Hematopoietic multipotent progenitor cell treated with erythropoietin and hydrocortisone succinate and interleukin-3 and kit ligand, for 4 days (in vitro differentiated cells): ENCODE results near the gene GGT5.
"Not testable (repeated sequence)": the region's sequence is repeated elsewhere in the genome, so short reads cannot be mapped to it uniquely, and the experiment has no call there.

Source experiments
- DNase-seq: peaks from one replicate; pipeline ENCODE4 v3.0.0-alpha.2; 2015

The GGT5 gene, protein sequence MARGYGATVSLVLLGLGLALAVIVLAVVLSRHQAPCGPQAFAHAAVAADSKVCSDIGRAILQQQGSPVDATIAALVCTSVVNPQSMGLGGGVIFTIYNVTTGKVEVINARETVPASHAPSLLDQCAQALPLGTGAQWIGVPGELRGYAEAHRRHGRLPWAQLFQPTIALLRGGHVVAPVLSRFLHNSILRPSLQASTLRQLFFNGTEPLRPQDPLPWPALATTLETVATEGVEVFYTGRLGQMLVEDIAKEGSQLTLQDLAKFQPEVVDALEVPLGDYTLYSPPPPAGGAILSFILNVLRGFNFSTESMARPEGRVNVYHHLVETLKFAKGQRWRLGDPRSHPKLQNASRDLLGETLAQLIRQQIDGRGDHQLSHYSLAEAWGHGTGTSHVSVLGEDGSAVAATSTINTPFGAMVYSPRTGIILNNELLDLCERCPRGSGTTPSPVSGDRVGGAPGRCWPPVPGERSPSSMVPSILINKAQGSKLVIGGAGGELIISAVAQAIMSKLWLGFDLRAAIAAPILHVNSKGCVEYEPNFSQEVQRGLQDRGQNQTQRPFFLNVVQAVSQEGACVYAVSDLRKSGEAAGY

DNA sequence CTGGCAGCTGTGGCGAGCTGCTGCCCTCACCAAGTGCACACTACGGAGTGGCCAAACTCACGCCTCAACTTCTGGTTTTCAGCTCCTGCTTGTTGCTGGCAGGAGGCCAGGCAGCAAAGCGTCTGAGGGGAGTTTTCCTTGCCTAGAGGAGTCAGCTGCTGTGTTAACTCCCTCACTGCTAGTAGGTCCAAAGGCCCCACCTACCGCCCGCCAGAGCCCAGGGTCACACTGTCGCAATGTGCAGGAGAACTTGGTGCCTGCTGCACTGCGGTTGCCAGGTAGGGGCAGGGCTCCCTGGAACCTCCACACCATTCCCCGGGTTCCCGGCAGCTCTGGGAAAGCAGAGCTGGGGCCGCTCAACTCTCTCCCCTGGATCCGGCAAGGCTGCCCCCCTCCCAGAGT, at the start of gene GGT5:
GGT5 (minus strand) TSS at position 53 of the 402 bp plus-strand sequence. CDS start 357 bp downstream, outside the sequence.
- DNase-seq, result peak; percentile 46

DNA sequence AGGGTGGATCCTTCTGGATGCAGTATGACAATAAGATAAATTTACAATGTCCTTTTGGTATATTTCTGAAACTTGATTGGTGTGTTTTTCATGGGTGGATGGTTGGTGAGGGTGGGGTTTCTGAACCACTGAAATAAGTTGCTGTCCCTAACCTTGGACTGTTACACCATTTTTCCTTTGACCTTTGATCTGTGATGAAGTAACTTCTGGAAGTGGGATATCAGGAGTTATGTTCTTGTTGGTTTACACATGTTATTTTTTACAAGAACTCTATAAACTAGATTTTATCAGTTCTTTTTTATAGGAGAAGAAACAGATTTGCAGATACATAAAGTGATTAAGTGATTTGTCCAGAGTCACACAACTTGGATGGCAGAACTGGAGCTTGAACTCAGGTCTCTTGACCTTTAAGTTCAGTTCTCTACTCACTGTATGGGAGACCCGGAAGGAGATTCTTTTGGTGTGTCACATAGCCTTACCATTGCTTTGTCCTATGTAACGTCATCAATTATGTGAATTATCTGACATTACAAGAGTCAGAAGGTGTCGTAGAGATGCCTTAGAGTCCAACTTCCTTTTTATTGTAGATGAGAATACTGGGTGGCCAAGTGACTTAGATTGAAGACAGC, 47.4 kb upstream of the GGT5 start:
- not testable (repeated sequence) for DNase-seq

DNA sequence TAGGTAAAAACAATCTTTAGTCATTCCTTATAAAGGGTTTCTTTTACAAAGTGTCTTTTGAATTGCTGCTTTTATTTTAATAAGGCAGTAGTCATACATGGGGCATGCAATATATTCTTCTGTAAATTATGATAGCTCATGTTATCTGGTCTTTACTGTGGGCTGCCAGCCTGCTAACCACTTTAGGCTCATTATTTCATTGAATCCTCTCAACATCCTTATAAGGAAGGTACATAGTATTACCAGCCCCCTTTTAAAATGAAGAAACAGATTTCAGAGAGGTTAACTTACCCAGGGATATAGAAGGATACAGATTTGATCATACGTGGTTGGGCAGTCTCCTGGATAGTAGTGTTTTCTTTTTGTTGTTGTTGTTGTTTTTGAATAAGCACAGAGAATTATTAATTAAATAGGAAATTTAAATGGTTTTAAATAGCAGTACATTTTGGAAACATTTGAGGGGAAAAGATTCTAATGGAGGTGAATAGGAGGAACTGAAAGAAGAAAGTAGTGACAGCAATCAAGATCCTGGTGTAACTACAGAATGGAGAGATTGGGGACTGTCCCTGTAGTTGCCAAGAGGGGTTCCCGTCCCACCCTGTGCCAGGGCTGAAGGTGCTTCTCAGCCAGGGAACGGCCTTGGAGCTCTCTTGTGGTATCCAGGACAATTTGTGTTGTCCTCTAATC, 46.8 kb upstream of the GGT5 start:
- DNase-seq, result peak; percentile 52

DNA sequence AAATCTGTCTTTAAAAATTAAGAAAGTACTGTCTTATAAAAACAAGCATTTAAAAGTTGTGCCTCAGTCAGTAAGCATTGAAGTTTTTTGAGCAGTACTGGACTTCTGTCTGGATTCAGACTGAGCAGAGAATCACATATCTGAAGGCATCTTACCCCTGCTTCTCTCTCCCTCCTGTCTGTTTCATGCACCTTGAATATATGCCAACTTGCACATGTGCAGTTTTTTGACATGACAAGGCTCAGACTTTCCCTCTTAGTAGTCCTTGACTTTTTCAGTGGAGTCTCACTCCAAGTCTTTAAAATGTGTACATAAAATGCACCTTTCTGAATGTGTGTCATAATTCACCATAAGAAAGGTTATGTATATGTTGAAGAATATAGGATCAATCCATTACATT, 45.6 kb upstream of the GGT5 start:
- DNase-seq, result no peak

DNA sequence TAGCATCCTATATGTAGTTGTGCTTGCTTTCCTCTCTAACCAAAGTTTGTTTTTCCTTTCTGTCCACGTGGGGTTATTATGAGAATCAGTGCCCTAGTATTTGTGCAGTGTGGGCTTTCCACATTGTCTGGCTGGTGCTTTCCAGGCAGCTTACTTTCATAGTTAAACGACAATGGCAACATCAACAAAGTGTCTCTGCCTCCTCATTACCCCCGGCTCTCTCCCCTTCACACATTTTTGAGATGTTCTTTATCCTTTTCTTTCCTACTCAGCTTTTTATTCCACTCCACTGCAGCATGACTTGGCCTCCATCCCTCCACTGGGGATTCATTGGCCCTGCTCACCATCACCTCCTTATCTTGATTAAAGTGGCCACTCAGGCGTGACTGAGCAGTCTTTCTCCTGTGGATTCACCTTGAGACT, 44.9 kb upstream of the GGT5 start:
- DNase-seq, result no peak

DNA sequence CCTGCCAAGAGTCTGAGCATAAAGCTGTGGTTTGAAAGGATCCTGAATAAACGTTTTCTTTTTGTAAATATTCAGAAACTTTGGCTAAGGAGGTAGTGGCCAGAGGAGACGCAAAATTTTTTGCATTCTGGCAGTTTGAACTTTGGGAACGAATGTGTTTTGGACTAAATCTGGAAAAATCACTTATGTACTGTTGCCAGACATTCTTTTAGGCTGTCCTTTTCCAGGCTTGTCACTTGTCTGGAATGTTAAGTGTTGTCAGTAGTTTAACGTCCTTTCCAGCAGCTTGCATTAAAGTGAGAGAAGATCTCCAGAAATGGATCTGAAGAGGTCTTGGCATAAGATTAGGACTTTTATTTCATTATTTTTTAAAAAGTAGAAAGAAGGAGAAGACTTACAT, 44.2 kb upstream of the GGT5 start:
- no peak for DNase-seq

DNA sequence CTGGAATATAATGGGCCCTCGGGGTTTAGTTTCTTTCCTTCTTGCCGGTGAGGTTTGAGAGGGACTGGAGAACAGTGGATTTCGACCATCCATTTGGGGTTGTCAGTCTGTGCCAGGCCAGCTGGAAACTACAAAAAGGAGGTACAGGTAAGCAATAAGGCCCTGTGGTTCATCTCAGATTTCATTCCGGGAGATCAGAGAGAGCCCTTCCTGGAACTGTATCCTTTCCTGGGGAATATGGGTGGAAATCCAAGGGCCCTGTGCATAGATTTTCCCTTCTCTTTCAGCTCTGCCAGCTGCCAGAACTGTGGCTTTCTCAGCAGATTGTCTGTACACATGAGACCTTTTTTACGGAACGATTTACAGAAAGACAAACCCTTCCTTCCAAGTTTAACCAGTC, 42.9 kb upstream of the GGT5 start:
- not testable (repeated sequence) for DNase-seq

DNA sequence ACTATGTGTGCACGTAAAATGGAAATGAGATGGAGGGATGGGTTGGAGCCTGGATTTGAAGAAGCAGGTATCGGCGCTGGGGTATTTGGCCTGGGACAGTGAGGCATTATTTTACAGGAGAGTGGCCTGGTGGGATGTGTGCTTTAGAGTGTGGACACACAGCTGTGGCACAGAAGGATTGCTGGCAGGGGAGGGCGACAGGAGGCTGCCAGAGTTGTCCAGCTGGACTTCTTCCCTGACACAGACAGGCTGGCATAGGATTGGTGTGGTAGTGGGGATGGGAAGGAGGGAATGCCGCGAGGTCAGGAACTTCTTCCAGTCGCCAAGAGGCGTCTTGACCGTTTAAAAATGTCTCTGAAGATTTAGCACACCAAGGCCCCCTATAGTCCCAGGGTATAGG, 42.3 kb upstream of the GGT5 start:
- not testable (repeated sequence) for DNase-seq

DNA sequence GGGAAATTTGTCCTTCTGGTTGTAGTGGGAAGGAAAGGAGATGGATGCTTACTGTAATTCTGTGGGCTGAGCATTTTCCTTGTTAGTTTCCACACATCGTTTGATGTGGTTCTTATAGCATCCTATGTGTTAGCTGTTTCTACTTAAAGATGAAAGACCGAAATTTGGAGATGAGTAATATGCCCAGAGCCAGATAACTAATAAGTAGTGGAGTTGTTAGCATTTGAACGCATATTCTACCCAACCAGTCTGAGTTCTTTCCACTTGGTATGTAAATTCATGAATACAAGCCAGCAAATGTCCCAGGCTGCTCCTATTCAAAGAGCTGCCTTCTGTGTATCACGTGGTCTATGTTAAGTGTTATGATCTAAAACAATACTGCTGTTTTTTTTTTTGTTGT, 40.4 kb upstream of the GGT5 start:
- DNase-seq, result no peak

DNA sequence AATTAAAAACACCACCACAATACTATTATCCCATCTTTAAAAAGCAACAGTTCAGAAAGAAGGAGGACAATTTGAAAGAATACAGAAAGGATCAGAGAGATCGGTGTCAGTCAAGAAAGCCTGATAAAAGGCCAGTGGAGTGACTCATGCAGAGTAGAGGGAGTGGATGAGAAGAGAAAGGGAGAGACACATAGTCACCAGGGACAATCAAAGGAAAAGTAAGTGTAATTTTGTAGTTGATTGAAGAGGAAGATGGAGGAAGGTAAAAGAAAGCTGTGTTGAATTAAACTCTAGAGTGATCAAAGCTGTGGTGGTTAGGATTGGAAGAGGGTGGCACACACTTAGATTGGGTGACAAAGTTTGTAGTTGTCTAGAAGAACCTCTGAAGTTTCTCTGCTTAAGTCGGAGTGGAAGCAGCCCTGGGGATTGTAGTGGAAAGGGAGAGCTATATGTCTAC, 39.9 kb upstream of the GGT5 start:
- DNase-seq, result peak; percentile 44

DNA sequence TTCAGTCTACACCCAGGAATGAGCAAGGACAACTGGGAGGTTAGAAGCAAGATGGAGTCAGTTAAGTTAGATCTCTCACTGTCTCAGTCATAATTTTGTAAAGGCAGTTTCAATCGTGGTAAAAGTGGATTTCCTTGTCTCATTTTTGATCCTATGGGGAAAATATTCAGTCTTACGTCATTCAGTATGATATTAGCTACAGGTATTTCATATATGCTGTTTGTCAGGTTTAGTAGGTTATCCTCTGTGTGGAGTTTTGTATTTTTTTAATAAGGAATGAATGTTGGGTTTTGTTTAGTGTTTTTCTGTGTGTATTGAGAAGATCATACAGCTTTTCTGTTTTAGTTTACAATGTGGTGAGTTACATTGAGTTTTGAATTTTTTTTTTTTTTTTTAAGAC, 37.5 kb upstream of the GGT5 start:
- DNase-seq, result no peak

DNA sequence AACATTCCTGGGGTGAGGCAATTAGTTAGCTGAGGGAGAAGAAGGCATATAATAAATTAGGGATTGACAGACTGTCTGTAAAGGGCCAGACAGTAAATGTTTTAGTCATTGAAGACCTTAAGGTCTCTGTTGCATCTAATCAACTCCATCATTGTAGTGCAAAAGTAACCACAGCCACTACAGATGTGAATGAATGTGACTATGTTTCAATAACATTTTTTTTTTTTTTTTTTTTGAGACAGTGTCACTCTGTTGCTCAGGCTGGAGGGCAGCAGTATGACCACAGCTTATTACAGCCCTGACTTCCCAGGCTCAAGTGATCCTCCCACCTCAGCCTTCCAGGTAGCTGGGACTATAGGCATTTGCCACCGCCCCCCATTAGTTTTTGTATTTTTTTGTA, 35.5 kb upstream of the GGT5 start:
- not testable (repeated sequence) for DNase-seq

DNA sequence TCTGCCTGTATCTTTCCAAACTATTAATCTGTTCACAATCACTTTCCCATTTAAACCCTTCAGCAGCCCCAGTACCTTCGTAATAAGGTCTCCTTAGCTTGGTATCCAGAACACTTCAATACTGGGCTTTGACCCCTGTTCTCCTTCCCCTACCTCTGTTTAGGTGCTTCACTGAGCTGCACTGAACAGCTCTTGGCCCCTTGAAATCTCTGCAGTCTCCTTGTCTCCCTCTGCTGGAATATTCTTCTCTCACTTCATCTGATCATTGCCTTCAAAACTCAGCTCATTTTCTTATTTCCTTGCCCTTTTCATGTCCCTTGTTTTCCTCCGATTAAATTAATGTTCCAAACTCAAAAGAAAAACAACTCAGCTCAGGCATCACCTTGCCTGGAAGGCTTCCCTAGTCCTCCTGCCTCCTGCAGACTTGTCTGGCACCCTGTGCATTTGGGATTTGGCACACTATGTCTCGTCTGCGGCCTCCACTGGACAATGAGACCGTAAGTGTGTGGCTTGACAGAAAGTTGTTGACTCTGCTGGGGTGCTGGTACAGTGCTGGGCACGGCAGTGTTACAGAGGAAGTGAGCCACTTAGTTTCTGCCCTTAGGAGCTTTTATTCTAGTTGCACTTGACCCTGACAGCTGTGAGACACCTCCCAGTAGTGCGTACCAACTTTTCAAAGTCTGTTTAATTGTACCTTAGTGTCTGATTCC, 30.0 kb upstream of the GGT5 start:
- not testable (repeated sequence) for DNase-seq

DNA sequence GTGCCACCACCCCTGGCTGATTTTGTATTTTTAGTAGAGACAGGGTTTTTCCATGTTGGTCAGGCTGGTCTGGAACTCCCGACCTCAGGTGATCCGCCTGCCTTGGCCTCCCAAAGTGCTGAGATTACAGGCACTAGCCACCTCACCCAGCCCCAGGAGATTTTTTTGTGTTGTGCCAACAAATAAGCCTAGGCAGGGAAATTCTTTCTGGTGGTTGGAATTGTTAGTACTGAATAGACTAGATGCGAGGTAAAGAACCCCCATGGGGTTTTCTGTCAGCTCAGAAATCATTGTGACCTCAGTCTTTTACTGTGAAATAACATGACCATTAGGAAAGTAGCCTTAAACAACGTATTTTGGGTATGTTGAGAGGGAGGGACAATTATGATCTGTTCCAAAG, 29.0 kb upstream of the GGT5 start:
- DNase-seq, result not testable (repeated sequence)

DNA sequence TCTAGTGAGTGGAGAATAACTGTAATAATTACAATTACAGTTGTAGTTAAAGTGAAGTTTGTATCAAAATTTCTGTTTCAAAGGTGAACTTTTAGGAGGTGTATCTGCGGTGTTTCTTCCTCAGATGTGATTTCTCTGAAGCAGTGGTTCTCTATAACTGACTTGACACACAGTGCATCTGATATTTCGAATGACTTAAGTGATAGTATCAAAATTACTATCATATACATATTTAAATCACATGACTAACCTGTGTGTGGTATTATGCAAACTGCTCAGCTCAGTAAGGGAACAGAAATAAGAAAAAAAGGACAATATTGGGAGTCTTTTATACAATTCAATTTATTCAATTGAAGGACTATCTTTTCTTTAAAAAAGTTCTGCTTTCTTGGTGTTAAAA, 28.1 kb upstream of the GGT5 start:
- not testable (repeated sequence) for DNase-seq

DNA sequence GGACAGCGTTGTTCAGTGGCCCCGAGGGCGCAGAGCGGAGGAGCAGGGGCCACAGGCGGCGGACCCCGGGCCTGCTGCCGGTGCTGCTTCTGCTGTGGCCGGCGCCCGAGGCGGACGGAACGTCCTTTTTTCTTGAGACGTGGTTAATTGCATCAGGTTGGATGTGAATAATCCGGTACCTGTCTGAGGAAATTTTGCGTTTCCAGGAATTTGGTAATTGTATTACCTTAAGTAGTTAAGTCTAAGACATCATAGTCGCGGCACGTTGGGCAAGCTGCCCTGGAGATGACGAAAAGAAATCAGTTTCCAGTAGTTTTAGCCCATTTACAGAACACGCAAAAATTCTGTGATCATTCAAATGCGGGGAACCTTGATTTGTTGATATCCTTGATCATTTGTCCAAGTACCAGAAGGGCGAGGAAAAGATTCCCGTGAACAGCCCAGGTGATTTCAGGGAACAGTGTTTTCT, 26.5 kb upstream of the GGT5 start:
- no peak for DNase-seq

DNA sequence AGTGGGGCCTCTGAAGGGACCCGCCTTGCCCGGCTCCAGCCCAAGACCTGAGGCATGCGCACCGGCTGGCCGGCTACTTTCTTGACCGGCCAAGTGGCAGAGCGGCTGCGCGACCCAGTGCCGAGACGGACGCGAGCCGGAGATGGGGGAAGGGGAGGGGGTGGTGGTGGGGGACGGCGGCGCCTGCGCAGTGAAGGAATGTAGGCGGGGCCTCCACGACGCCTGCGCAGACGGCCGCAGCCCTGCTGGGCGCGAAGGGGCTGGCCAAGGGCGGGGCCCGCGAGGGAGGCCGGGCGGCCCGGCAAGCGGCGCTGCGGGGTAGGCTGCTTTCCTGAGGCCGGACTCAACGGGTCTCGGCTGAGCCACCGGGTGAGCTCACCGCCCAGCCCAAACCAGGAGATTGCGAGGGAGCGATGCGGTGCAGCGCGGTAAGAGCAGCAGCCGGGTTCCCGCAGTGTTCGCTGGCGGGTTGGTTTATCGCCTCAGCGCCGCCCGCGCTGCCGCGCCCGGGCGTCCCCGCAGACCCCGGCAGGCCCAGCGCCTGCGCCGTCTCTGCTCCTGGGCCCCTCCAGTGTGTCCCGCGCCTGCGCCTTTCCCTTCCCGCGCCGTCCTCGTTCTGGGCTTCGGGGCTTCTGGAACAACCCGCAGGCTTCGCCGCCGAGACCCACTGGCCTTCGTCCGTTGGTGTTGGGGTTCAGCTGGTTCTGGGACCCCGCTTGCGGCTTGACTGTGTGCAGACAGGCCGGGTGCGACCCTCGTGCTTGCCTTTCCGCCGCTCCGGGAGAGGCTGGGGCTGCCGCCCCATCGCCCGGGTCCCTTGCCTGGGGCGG, 25.9 kb upstream of the GGT5 start, which contains the start of gene SPECC1L:
SPECC1L (plus strand) TSS at position 276 of the 830 bp plus-strand sequence. CDS start 31,401 bp downstream, outside the sequence.
- DNase-seq, result peak; percentile 96

DNA sequence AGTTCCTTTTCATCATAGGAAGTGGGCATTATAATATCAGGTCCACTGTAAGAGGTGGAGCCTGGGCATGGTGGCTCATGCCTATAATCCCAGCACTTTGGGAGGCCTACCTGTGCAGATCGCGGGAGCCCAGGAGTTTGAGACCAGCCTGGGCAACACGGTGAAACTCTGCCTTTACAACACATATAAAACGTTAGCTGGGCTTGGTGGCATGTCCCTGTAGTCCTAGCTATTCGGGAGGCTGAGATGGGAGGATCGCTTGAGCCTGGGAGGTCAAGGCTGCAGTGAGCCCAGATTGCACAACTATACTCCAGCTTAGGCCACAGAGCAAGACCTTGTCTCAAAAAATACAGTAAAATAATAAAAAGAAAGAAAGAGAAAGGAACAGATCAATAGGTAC, 21.6 kb upstream of the GGT5 start:
- not testable (repeated sequence) for DNase-seq

DNA sequence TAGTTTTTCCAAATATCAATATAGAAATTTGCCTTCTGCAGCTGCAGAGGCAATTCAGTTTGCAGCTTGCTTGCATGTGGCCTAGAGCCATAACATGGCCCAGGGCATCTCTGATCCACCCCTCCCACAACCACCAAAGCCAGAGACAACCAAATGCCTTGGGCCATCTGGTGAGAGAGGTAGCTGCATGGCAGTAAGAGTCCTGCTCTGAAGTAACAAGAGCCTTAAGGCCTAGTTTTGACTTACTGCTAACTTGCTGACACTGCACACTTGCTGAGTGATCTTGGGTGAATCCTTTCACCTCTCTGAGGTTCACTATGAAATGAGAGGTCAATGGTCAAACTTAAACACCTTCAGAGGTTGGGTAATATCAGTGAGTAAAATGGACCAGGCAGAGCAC, 20.9 kb upstream of the GGT5 start:
- no peak for DNase-seq

DNA sequence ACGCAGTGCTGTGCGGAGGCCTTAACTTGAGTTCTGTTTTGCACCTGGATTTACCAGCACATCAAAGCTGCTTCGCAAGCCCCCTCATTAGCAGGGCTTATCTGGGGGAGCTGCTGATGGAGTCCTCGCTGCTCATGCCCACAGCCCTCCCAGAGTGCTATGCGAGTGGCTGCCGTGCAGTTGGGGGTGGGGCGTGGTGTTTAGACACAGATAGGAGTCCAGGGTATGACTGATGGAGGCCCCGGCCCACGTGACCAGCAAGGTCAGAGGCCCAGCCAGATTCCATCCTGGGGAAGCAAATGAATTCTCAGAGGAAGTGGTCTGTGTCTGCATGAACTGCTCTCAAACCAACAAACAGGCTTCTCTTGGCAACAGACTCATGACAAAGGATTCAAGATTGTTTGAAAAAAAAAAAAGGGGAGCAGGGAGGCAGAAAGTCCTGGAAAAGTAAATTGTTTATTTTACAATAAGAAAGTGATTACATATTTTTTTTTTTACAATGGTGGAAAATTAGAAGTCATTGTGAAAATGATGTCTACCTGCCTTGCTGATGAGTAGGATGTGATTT, 19.5 kb upstream of the GGT5 start:
- DNase-seq, result not testable (repeated sequence)

DNA sequence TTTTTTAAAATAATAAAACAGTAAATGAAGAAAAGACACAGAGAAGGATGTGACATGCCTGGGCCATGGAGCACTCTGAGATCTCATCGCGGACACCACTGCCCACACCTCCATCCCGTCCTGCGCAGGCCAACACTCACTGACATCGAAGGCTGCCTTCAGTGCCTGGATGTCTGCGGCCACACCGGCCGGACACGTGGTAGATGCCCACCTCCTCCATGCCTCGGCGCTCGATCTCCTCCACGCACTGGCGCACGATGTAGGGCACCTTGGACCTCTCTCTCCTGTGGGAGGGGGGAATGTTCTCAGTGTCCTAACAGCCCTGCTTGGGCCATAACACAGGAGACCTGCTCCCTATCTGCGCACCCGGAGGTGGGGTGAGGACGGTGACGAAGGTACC, 18.6 kb upstream of the GGT5 start:
- not testable (repeated sequence) for DNase-seq
